COLO829 (cell line): Measurements from ENCODE around the gene UTP15.

Source experiments
- DNase-seq: peaks from one replicate; pipeline ENCODE4 v3.0.0; 2012; ENCODE audit warnings: low spot score

Gene UTP15

GRCh38 chr5:73565969-73566547, 515 bp downstream of the UTP15 start:
- no peak for DNase-seq

- no peak for DNase-seq
Measured at GRCh38 chr5:73582285-73583145, 17.0 kb downstream of the UTP15 start.

- DNase-seq: no peak
Measured at GRCh38 chr5:73587923-73588322, 22.4 kb downstream of the UTP15 start.

- DNase-seq: peak; percentile 40
Measured at GRCh38 chr5:73591102-73591695, 25.7 kb downstream of the UTP15 start.

GRCh38 chr5:73591698-73592501, 26.4 kb downstream of the UTP15 start:
- no peak for DNase-seq

GRCh38 chr5:73592551-73592950, 27.0 kb downstream of the UTP15 start:
- DNase-seq: no peak

GRCh38 chr5:73596705-73597328, 31.3 kb downstream of the UTP15 start:
- DNase-seq: peak; percentile 3

GRCh38 chr5:73599380-73599779, 33.8 kb downstream of the UTP15 start:
- no peak for DNase-seq

- no peak for DNase-seq
Measured at GRCh38 chr5:73603998-73604397, 38.5 kb downstream of the UTP15 start.

- no peak for DNase-seq
Measured at GRCh38 chr5:73605223-73606087, 39.9 kb downstream of the UTP15 start.

GRCh38 chr5:73606206-73606753, 40.7 kb downstream of the UTP15 start:
- DNase-seq: no peak

GRCh38 chr5:73607228-73607627, 41.7 kb downstream of the UTP15 start:
- DNase-seq: no peak

- no peak for DNase-seq
Measured at GRCh38 chr5:73612799-73613198, 47.3 kb downstream of the UTP15 start.

GRCh38 chr5:73615085-73615484, 49.5 kb downstream of the UTP15 start:
- no peak for DNase-seq

- DNase-seq: no peak
Measured at GRCh38 chr5:73615947-73616346, 50.4 kb downstream of the UTP15 start.

- DNase-seq: no peak
Measured at GRCh38 chr5:73617510-73618279, 52.2 kb downstream of the UTP15 start.

GRCh38 chr5:73619606-73620333, 54.2 kb downstream of the UTP15 start:
- no peak for DNase-seq

GRCh38 chr5:73620334-73620687, 54.8 kb downstream of the UTP15 start:
- DNase-seq: no peak

GRCh38 chr5:73623060-73623459, 57.5 kb downstream of the UTP15 start:
- no peak for DNase-seq
